ENCODE results near the gene NAV2. TPM values are rescaled to one million over a fixed set of nuclear protein-coding genes. Genes with fewer than 3 reads are reported as not detected.

Gene NAV2
- total RNA-seq, 1 donor = 0.42 TPM

- no peaks in the 10 kb centered on the region for H3K4me1 ChIP-seq (ENCODE audit: insufficient read depth, low read length)
- no peaks in the 10 kb centered on the region for H3K9me3 ChIP-seq (ENCODE audit: low read depth, low read length)
- no peaks in the 10 kb centered on the region for H3K27me3 ChIP-seq (ENCODE audit: insufficient read depth, low read length)
- no peak overlapping the region for H3K4me3 ChIP-seq (ENCODE audit: low read length)
These were observed 325.8 kb downstream of the NAV2 start for GRCh38 chr11:20038412-20038811.

- no peak overlapping the region for H3K4me3 ChIP-seq (ENCODE audit: low read length)
- H3K27me3 ChIP-seq (ENCODE audit: insufficient read depth, low read length) = no peaks in the 10 kb centered on the region
- H3K9me3 ChIP-seq (ENCODE audit: low read depth, low read length) = no peaks in the 10 kb centered on the region
- H3K4me1 ChIP-seq (ENCODE audit: insufficient read depth, low read length) = no peaks in the 10 kb centered on the region
These were observed 326.3 kb downstream of the NAV2 start for GRCh38 chr11:20038972-20039371.

- Histone ChIP-seq H3K9me3 (ENCODE audit: low read depth, low read length) (no peaks in the 10 kb centered on the region), H3K4me1 (ENCODE audit: insufficient read depth, low read length) (peaks cover 7% of the 10 kb centered on the region), H3K4me3 (ENCODE audit: low read length) (no peak overlapping the region), H3K27me3 (ENCODE audit: insufficient read depth, low read length) (no peaks in the 10 kb centered on the region)
These were observed 328.9 kb downstream of the NAV2 start for GRCh38 chr11:20041499-20041898.

GRCh38 chr11:20042045-20042639 is 329.5 kb downstream of the NAV2 start:
- peaks cover 7% of the 10 kb centered on the region for H3K4me1 ChIP-seq (ENCODE audit: insufficient read depth, low read length)

GRCh38 chr11:20042811-20043341 is 330.2 kb downstream of the NAV2 start:
- no peaks in the 10 kb centered on the region for H3K27me3 ChIP-seq (ENCODE audit: insufficient read depth, low read length)
- H3K9me3 ChIP-seq (ENCODE audit: low read depth, low read length) = no peaks in the 10 kb centered on the region

More at GRCh38 chr11:20042045-20042639, 329.5 kb downstream of the NAV2 start:
- Histone ChIP-seq H3K4me3 (ENCODE audit: low read length) (no peak overlapping the region), H3K27me3 (ENCODE audit: insufficient read depth, low read length) (no peaks in the 10 kb centered on the region), H3K9me3 (ENCODE audit: low read depth, low read length) (no peaks in the 10 kb centered on the region)

GRCh38 chr11:20043992-20044391 is 331.4 kb downstream of the NAV2 start:
- Histone ChIP-seq H3K4me3 (ENCODE audit: low read length) (no peak overlapping the region), H3K9me3 (ENCODE audit: low read depth, low read length) (no peaks in the 10 kb centered on the region), H3K27me3 (ENCODE audit: insufficient read depth, low read length) (no peaks in the 10 kb centered on the region), H3K4me1 (ENCODE audit: insufficient read depth, low read length) (peaks cover 7% of the 10 kb centered on the region)

More at GRCh38 chr11:20042811-20043341, 330.2 kb downstream of the NAV2 start:
- H3K4me1 ChIP-seq (ENCODE audit: insufficient read depth, low read length) = peaks cover 7% of the 10 kb centered on the region
- no peak overlapping the region for H3K4me3 ChIP-seq (ENCODE audit: low read length)

- Histone ChIP-seq H3K9me3 (ENCODE audit: low read depth, low read length) (no peaks in the 10 kb centered on the region), H3K4me1 (ENCODE audit: insufficient read depth, low read length) (peaks cover 7% of the 10 kb centered on the region), H3K27me3 (ENCODE audit: insufficient read depth, low read length) (no peaks in the 10 kb centered on the region), H3K4me3 (ENCODE audit: low read length) (no peak overlapping the region)
These were observed 332.6 kb downstream of the NAV2 start for GRCh38 chr11:20045098-20045688.

GRCh38 chr11:20046416-20046815 is 333.8 kb downstream of the NAV2 start:
- H3K4me1 ChIP-seq (ENCODE audit: insufficient read depth, low read length) = peaks cover 7% of the 10 kb centered on the region
- H3K9me3 ChIP-seq (ENCODE audit: low read depth, low read length) = no peaks in the 10 kb centered on the region
- no peak overlapping the region for H3K4me3 ChIP-seq (ENCODE audit: low read length)
- no peaks in the 10 kb centered on the region for H3K27me3 ChIP-seq (ENCODE audit: insufficient read depth, low read length)

- H3K4me3 ChIP-seq (ENCODE audit: low read length) = no peak overlapping the region
- H3K27me3 ChIP-seq (ENCODE audit: insufficient read depth, low read length) = no peaks in the 10 kb centered on the region
- H3K4me1 ChIP-seq (ENCODE audit: insufficient read depth, low read length) = peaks cover 7% of the 10 kb centered on the region
- H3K9me3 ChIP-seq (ENCODE audit: low read depth, low read length) = no peaks in the 10 kb centered on the region
These were observed 334.6 kb downstream of the NAV2 start for GRCh38 chr11:20047006-20047768.

- Histone ChIP-seq H3K27me3 (ENCODE audit: insufficient read depth, low read length) (no peaks in the 10 kb centered on the region), H3K4me3 (ENCODE audit: low read length) (no peak overlapping the region), H3K9me3 (ENCODE audit: low read depth, low read length) (no peaks in the 10 kb centered on the region), H3K4me1 (ENCODE audit: insufficient read depth, low read length) (peaks cover 7% of the 10 kb centered on the region)
These were observed 335.1 kb downstream of the NAV2 start for GRCh38 chr11:20047769-20048154.

- H3K4me3 ChIP-seq (ENCODE audit: low read length) = no peak overlapping the region
- no peaks in the 10 kb centered on the region for H3K9me3 ChIP-seq (ENCODE audit: low read depth, low read length)
- peaks cover 7% of the 10 kb centered on the region for H3K4me1 ChIP-seq (ENCODE audit: insufficient read depth, low read length)
- H3K27me3 ChIP-seq (ENCODE audit: insufficient read depth, low read length) = no peaks in the 10 kb centered on the region
These were observed 335.6 kb downstream of the NAV2 start for GRCh38 chr11:20048246-20048645.

- Histone ChIP-seq H3K4me3 (ENCODE audit: low read length) (no peak overlapping the region), H3K9me3 (ENCODE audit: low read depth, low read length) (no peaks in the 10 kb centered on the region), H3K4me1 (ENCODE audit: insufficient read depth, low read length) (peaks cover 7% of the 10 kb centered on the region), H3K27me3 (ENCODE audit: insufficient read depth, low read length) (no peaks in the 10 kb centered on the region)
These were observed 336.1 kb downstream of the NAV2 start for GRCh38 chr11:20048707-20049106.

- no peaks in the 10 kb centered on the region for H3K27me3 ChIP-seq (ENCODE audit: insufficient read depth, low read length)
- peaks cover 7% of the 10 kb centered on the region for H3K4me1 ChIP-seq (ENCODE audit: insufficient read depth, low read length)
- H3K9me3 ChIP-seq (ENCODE audit: low read depth, low read length) = no peaks in the 10 kb centered on the region
- H3K4me3 ChIP-seq (ENCODE audit: low read length) = no peak overlapping the region
These were observed 336.6 kb downstream of the NAV2 start for GRCh38 chr11:20049231-20049630.

- Histone ChIP-seq H3K27me3 (ENCODE audit: insufficient read depth, low read length) (no peaks in the 10 kb centered on the region), H3K4me1 (ENCODE audit: insufficient read depth, low read length) (peaks cover 7% of the 10 kb centered on the region), H3K9me3 (ENCODE audit: low read depth, low read length) (no peaks in the 10 kb centered on the region), H3K4me3 (ENCODE audit: low read length) (no peak overlapping the region)
These were observed 337.4 kb downstream of the NAV2 start for GRCh38 chr11:20050048-20050447.

- H3K27me3 ChIP-seq (ENCODE audit: insufficient read depth, low read length) = no peaks in the 10 kb centered on the region
- no peaks in the 10 kb centered on the region for H3K9me3 ChIP-seq (ENCODE audit: low read depth, low read length)
- peaks cover 7% of the 10 kb centered on the region for H3K4me1 ChIP-seq (ENCODE audit: insufficient read depth, low read length)
- H3K4me3 ChIP-seq (ENCODE audit: low read length) = no peak overlapping the region
These were observed 338.1 kb downstream of the NAV2 start for GRCh38 chr11:20050551-20051333.

All from mononuclear cell (primary cell).